Measurements from ENCODE around the gene TAF1L.

DNA sequence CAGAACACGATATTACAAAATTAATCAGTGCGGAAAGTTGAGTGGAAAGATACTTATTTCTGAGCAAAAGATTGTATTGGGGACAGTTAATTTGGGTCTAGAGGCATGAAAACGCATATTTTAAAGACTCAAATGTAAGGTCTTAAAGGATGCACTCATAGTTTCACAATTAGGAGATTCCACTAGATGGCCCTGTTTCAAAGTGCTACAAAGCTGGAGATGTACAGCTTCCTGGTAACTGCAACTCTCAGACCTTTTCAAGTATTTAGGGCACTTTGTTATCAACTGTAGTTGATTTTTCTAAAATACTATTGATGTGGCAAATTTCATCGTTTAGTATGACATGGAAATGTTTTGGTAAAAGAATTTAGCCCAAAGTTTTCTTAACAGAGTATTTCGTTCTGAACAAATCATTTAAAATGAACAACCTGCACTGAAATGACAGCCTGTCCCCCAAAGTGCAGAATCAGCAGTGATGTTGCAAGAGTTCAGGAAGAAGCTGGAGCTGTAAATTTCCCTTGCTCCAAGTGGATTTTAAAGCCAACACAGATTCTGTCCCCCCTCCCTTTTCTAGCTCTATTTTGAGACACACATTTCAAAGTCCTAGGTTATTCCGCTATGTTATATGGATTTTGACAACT is 46.3 kb downstream of the TAF1L start:
- TF ChIP-seq EP300 (IDR thresholded peaks at IDR 0.05) (no peak), POLR2A (IDR thresholded peaks at IDR 0.05) (no peak)
- TF ChIP-seq, protein P1, sequence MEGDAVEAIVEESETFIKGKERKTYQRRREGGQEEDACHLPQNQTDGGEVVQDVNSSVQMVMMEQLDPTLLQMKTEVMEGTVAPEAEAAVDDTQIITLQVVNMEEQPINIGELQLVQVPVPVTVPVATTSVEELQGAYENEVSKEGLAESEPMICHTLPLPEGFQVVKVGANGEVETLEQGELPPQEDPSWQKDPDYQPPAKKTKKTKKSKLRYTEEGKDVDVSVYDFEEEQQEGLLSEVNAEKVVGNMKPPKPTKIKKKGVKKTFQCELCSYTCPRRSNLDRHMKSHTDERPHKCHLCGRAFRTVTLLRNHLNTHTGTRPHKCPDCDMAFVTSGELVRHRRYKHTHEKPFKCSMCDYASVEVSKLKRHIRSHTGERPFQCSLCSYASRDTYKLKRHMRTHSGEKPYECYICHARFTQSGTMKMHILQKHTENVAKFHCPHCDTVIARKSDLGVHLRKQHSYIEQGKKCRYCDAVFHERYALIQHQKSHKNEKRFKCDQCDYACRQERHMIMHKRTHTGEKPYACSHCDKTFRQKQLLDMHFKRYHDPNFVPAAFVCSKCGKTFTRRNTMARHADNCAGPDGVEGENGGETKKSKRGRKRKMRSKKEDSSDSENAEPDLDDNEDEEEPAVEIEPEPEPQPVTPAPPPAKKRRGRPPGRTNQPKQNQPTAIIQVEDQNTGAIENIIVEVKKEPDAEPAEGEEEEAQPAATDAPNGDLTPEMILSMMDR (IDR thresholded peaks at IDR 0.05) = no peak

All from suprapubic skin (tissue), 3 donors.